Measurements from ENCODE around the gene RTKN.

GRCh38 chr2:74426181-74426758 lies 15.5 kb downstream of the RTKN start:
- TF ChIP-seq CTCF (IDR thresholded peaks at IDR 0.05 in 4 of 5, conservative IDR thresholded peaks at IDR 0.05 in 1 of 5): no peak
- no peak for TF ChIP-seq POLR2A (IDR thresholded peaks at IDR 0.05)
